GM23338 (cell line): ENCODE results near the gene AIF1L.
"Not testable (repeated sequence)": the region's sequence is repeated elsewhere in the genome, so short reads cannot be mapped to it uniquely, and the experiment has no call there.

Source experiments
- CREB1 ChIP-seq: fragments of 250-450 bp; sonication (Bioruptor Pico); IDR thresholded peaks from 2 replicates; pipeline ENCODE4 v1.5.0; 2020; ENCODE audit warnings: low read depth, mild to moderate bottlenecking, moderate library complexity
- CTCF ChIP-seq, 2 experiments: fragments of 200-600 bp in 1 of 2; sonication (generic) in 1 of 2; conservative IDR thresholded peaks; 2 replicates each; pipeline versions ENCODE4 v1.5.1 to v1.6.1; 2016 to 2017; ENCODE audit warnings: antibody characterized with exemption in 2 of 2, low read depth in 2 of 2, mild to moderate bottlenecking in 2 of 2, moderate library complexity in 1 of 2
- EZH2 ChIP-seq: fragments of 200-600 bp; sonication (generic); IDR thresholded peaks from one replicate; pipeline ENCODE4 v1.8.0; 2017; ENCODE audit warnings: antibody characterized with exemption, mild to moderate bottlenecking, low read depth; ENCODE audit not compliant: unreplicated experiment
- EZH2phosphoT487 ChIP-seq: fragments of 200-600 bp; sonication (generic); IDR thresholded peaks from one replicate; pipeline ENCODE4 v1.8.1; 2018; ENCODE audit warnings: antibody characterized with exemption; ENCODE audit not compliant: unreplicated experiment
- JUNB ChIP-seq: IDR thresholded peaks from one replicate; pipeline ENCODE4 v1.6.1; 2016; ENCODE audit warnings: antibody characterized with exemption; ENCODE audit not compliant: unreplicated experiment
- NANOG ChIP-seq: IDR thresholded peaks from 2 replicates; pipeline ENCODE4 v1.6.1; 2016; ENCODE audit warnings: antibody characterized with exemption, borderline replicate concordance
- POLR2AphosphoS5 ChIP-seq: IDR thresholded peaks from 2 replicates; pipeline ENCODE4 v1.6.1; 2016; ENCODE audit warnings: antibody characterized with exemption, low read depth
- REST ChIP-seq: IDR thresholded peaks from one replicate; pipeline ENCODE4 v1.6.1; 2018; ENCODE audit warnings: antibody characterized with exemption; ENCODE audit not compliant: unreplicated experiment
- STAT1 ChIP-seq: IDR thresholded peaks from one replicate; pipeline ENCODE4 v1.6.1; 2016; ENCODE audit warnings: antibody characterized with exemption; ENCODE audit not compliant: unreplicated experiment
- ZNF114 ChIP-seq: fragments of 250-450 bp; sonication (Bioruptor Pico); IDR thresholded peaks from 2 replicates; pipeline ENCODE4 v1.5.0; 2020; ENCODE audit warnings: mild to moderate bottlenecking, moderate library complexity
- ZNF331 ChIP-seq: fragments of 250-450 bp; sonication (Bioruptor Pico); IDR thresholded peaks from 2 replicates; pipeline ENCODE4 v1.5.0; 2020; ENCODE audit warnings: low read depth, mild to moderate bottlenecking, moderate library complexity
- TF ChIP-seq, protein P1 (sequence below): IDR thresholded peaks from 2 replicates; pipeline ENCODE4 v1.6.1; 2016; ENCODE audit warnings: antibody characterized with exemption

DNA sequence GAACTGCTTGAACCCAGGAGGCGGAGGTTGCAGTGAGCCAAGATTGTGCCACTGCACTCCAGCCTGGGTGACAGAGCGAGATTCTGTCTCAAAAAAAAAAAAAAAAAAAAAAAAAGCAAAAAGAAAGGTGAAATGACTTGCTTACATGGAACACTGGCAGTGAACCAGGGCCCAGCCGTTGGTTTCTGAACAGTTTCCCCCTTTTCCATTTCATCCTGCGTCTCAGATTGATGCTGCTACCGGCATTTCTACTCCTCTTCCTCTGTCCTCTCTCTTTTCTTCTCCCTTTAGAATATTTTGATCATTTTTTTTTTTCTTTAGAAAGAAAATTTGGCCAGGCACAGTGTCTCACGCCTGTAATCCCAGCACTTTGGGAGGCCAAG, 19.0 kb downstream of the AIF1L start:
- TF ChIP-seq CTCF (conservative IDR thresholded peaks at IDR 0.05; ENCODE audit: low read depth in 2 of 2); EZH2; EZH2phosphoT487; POLR2AphosphoS5; CREB1; REST; STAT1; JUNB; NANOG; ZNF331 (CRISPR knock-in tag); ZNF114 (CRISPR knock-in tag): not testable (repeated sequence)
- TF ChIP-seq, protein P1, sequence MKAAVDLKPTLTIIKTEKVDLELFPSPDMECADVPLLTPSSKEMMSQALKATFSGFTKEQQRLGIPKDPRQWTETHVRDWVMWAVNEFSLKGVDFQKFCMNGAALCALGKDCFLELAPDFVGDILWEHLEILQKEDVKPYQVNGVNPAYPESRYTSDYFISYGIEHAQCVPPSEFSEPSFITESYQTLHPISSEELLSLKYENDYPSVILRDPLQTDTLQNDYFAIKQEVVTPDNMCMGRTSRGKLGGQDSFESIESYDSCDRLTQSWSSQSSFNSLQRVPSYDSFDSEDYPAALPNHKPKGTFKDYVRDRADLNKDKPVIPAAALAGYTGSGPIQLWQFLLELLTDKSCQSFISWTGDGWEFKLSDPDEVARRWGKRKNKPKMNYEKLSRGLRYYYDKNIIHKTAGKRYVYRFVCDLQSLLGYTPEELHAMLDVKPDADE = not testable (repeated sequence)
